Panc1 (cell line): ENCODE measurements around the gene APAF1. TPM values are rescaled to one million over a fixed set of nuclear protein-coding genes. Genes with fewer than 3 reads are reported as not detected.

ENCODE experiments used
- ATAC-seq: fragments of 200-7000 bp; cut with Tn5 transposase; 2 replicates; pipeline ENCODE4 v1.9.1; 2020; ENCODE audit warnings: mild to moderate bottlenecking, moderate library complexity
- BruUV-seq: library from RNA; stranded (reverse); fragments of 400-500 nt; replicated peaks from 2 replicates; lab custom pipeline; 2021; lab: Mats Ljungman, UMichigan
- CTCF ChIA-PET: fragments of 300-600 bp; sonication (Branson Sonifier 250); formaldehyde crosslinking; loops from one replicate; lab custom pipeline; 2022; ENCODE audit warnings: antibody characterized with exemption; lab: Charles Lee
- POLR2A ChIA-PET: fragments of 300-600 bp; sonication (Branson Sonifier 250); formaldehyde crosslinking; loops from one replicate; lab custom pipeline; 2022; ENCODE audit warnings: antibody characterized with exemption; lab: Charles Lee
- DNase-seq: peaks from one replicate; pipeline ENCODE4 v3.0.0-alpha.2; 2010; ENCODE audit warnings: low read depth, low spot score
- H3K27ac ChIP-seq: 2 replicates; pipeline ENCODE4 v1.5.1; 2011; ENCODE audit warnings: mild to moderate bottlenecking, low read length, inconsistent platforms
- H3K27me3 ChIP-seq: fragments of 200-500 bp; sonication (Bioruptor generic); 2 replicates; pipeline ENCODE4 v1.6.0; 2014; ENCODE audit warnings: low read length, inconsistent platforms; ENCODE audit not compliant: control insufficient read depth, insufficient read depth
- H3K36me3 ChIP-seq: fragments of 200-500 bp; sonication (Bioruptor generic); 2 replicates; pipeline ENCODE4 v1.5.1; 2014; ENCODE audit warnings: inconsistent platforms, mild to moderate bottlenecking, low read length, moderate library complexity; ENCODE audit not compliant: control insufficient read depth, insufficient read depth
- H3K4me1 ChIP-seq: 2 replicates; pipeline ENCODE4 v1.5.1; 2011; ENCODE audit warnings: inconsistent platforms, mild to moderate bottlenecking, low read length, moderate library complexity; ENCODE audit not compliant: control insufficient read depth, insufficient read depth
- H3K4me3 ChIP-seq, 2 experiments: 2 replicates each; pipeline ENCODE4 v1.5.1; 2011 to 2012; ENCODE audit warnings: low read depth in 2 of 2, low read length in 2 of 2, mild to moderate bottlenecking in 2 of 2, inconsistent platforms in 1 of 2, moderate library complexity in 1 of 2
- H3K9me3 ChIP-seq: fragments of 200-500 bp; sonication (Bioruptor generic); 2 replicates; pipeline ENCODE4 v1.5.1; 2014; ENCODE audit warnings: low read depth, mild to moderate bottlenecking, inconsistent platforms, low read length, moderate library complexity; ENCODE audit not compliant: control insufficient read depth, insufficient read depth
- CTCF ChIP-seq: fragments of 450-650 bp; IDR thresholded peaks from 2 replicates; pipeline ENCODE4 v1.5.1; 2017; ENCODE audit warnings: mild to moderate bottlenecking
- POLR2AphosphoS5 ChIP-seq: IDR thresholded peaks from 2 replicates; pipeline ENCODE4 v1.6.1; 2012; ENCODE audit warnings: mild to moderate bottlenecking, low read depth, low read length, moderate library complexity
- REST ChIP-seq, 2 experiments: IDR thresholded peaks; 2 replicates each; pipeline ENCODE4 v1.6.1; 2011 to 2012; ENCODE audit warnings: low read depth in 2 of 2, control low read depth in 1 of 2, low read length in 1 of 2, mild to moderate bottlenecking in 1 of 2, moderate library complexity in 1 of 2; ENCODE audit not compliant: insufficient read depth in 1 of 2
- SIN3A ChIP-seq: IDR thresholded peaks from 2 replicates; pipeline ENCODE4 v1.6.1; 2012; ENCODE audit warnings: low read depth, mild to moderate bottlenecking, low read length, moderate library complexity, borderline replicate concordance; ENCODE audit not compliant: insufficient read depth
- TCF7L2 ChIP-seq: IDR thresholded peaks from 2 replicates; pipeline ENCODE4 v1.6.1; 2011; ENCODE audit warnings: mild to moderate bottlenecking, low read depth, low read length, inconsistent platforms
- in situ Hi-C: cut with HindIII; loops from 2 replicates; pipeline ENCODE4 v1.10.0; 2016; ENCODE audit warnings: low sequenced_read_pairs, low pct_unique_long_range_greater_than_20kb
- intact Hi-C: fragments of 100-400 bp; cut with micrococcal nuclease; formaldehyde crosslinking; loops from one replicate; pipeline ENCODE4 v1.10.0; 2022; ENCODE audit not compliant: unreplicated experiment
- total RNA-seq: library from RNA; stranded (reverse); gene quantifications from one replicate; pipeline ENCODE4 v1.2.1, GENCODE V29; 2021; ENCODE audit not compliant: unreplicated experiment

APAF1 gene
- total RNA-seq, 1 experiment from 2014 or later = 15.6 TPM

GRCh38 chr12:98646294-98647090, 1.4 kb downstream of the APAF1 start:
- intact Hi-C loops = no loop called here
- Histone ChIP-seq H3K27ac (peak overlapping the region; percentile 71), H3K4me1 (no peaks in the 10 kb centered on the region; the same call in 1 of the 2 replicates), H3K4me3 (peak overlapping the region; percentile 86 to 87), H3K27me3 (no peaks in the 10 kb centered on the region), H3K36me3 (peaks cover 8% of the 10 kb centered on the region), H3K9me3 (no peaks in the 10 kb centered on the region)
- no peak for TF ChIP-seq POLR2AphosphoS5
- peak; percentile 24; the same call in 1 of the 2 replicates for TF ChIP-seq CTCF
- ChIA-PET CTCF (interaction anchor here (0.6 to 1.1 kb wide), 2 partner anchors 42 to 61 kb away, joined by 4 read pairs; no protein-coding TSS in a partner anchor), POLR2A (no interaction called here)
- in situ Hi-C loops = no loop called here
- DNase-seq (no peak), ATAC-seq (no peak)
- no TSS peak for BruUV-seq

- no peaks in the 10 kb centered on the region for H3K27me3 ChIP-seq
- H3K9me3 ChIP-seq = no peaks in the 10 kb centered on the region
- BruUV-seq = no TSS peak
- intact Hi-C loops (loop anchor here (5.0 to 10.0 kb wide), 2 partner anchors 84 to 227 kb away; no protein-coding TSS in a partner anchor), in situ Hi-C loops (no loop called here)
- no peak overlapping the region for H3K27ac ChIP-seq
- H3K4me1 ChIP-seq = no peaks in the 10 kb centered on the region; the same call in 1 of the 2 replicates
- no peak for ATAC-seq
- peaks cover 6% of the 10 kb centered on the region; the same call in 1 of the 2 replicates for H3K36me3 ChIP-seq
- TF ChIP-seq REST (IDR thresholded peaks at IDR 0.05; ENCODE audit: insufficient read depth in 1 of 2, low read depth in 2 of 2, low read length in 1 of 2) = no peak
- no peak for TF ChIP-seq POLR2AphosphoS5
- TF ChIP-seq SIN3A = no peak
- no peak for TF ChIP-seq TCF7L2
- TF ChIP-seq CTCF = no peak
- ChIA-PET POLR2A (interaction anchor here (0.6 kb wide), 1 partner anchor 210 kb away, joined by 3 read pairs; no protein-coding TSS in a partner anchor), CTCF (interaction anchor here (0.6 kb wide), 1 partner anchor 58 kb away, joined by 4 read pairs; no protein-coding TSS in a partner anchor)
- no peak for DNase-seq
- no peak overlapping the region for H3K4me3 ChIP-seq
These were observed 6.2 kb downstream of the APAF1 start for GRCh38 chr12:98651328-98651727.
